Astrocyte (in vitro differentiated cells and primary cell): Measurements from ENCODE around the gene RFC1.

Experiments
- CTCF ChIP-seq: IDR thresholded peaks from 2 replicates; pipeline ENCODE4 v1.5.1; 2011; ENCODE audit warnings: low read depth, mild to moderate bottlenecking, inconsistent platforms, low read length, moderate library complexity; ENCODE audit not compliant: insufficient read depth
- EZH2 ChIP-seq: IDR thresholded peaks from 2 replicates; pipeline ENCODE4 v1.6.1; 2012; ENCODE audit warnings: mild to moderate bottlenecking, low read length, inconsistent platforms; ENCODE audit not compliant: insufficient read depth

GRCh38 chr4:39394706-39395105 lies 28.5 kb upstream of the RFC1 start:
- TF ChIP-seq CTCF = no peak
- no peak for TF ChIP-seq EZH2
